Dedifferentiated amniotic fluid mesenchymal stem cell (primary cell): ENCODE measurements around the gene DNAJC21.

ENCODE experiments used
- DNase-seq: peaks from one replicate; pipeline ENCODE4 v3.0.0-alpha.2; 2016; ENCODE audit errors: extremely low spot score

DNAJC21 gene

GRCh38 chr5:34978681-34979080 lies 49.3 kb downstream of the DNAJC21 start:
- DNase-seq: no peak

DNA sequence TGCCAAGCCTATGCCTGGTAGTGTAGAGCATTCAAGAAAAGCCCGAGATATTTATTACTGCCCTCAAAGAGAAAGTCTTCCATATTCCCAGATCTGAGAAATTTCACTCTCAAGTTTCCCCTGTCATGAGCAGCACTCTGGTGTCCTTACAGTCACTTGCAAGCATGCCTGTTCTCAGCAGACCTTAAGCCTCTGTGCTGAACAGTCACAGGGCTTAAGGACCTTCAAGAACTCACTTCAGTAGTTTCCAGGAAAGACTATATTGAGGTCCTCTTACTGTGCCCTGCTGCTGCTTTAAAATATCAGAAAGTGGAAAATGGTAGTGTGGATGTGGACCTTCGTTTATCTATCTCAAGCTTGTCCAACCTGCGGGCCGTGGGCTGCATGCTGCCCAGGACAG lies 53.5 kb downstream of the DNAJC21 start:
- no peak for DNase-seq

GRCh38 chr5:34986965-34987364 lies 57.6 kb downstream of the DNAJC21 start:
- no peak for DNase-seq

DNA sequence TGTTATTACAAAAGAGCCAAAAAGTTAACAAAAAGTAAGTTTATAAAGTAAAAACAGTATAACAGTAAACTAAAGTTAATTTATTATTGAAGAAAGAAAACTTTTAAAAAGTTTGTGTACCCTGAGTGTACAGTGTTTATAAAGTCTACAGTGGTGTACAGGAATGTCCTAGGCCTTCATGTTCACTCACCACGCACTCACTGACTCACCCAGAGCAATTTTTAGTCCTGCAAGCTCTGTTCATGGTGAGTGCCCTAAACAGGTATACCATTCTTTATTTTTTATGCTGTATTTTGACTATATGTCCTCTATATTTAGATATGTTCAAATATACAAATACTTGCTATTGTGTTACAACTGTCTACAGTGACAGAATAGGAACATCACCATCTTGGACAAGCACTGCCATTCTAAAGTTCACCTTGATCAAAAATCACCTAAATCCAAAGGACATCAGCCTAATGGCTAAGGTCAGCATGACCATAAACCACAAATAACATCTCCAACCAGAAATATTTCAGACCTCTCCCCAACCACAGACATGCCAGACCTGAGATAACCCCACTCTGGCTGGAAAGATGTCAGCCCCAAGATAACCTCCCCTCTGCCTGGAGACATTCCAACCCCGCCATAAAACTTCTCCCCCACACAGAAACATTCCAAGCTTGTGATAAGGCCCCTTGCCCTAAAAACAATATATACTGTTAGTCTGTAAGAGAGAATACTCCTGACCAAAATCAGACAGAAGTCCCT lies 62.3 kb downstream of the DNAJC21 start:
- no peak for DNase-seq

DNA sequence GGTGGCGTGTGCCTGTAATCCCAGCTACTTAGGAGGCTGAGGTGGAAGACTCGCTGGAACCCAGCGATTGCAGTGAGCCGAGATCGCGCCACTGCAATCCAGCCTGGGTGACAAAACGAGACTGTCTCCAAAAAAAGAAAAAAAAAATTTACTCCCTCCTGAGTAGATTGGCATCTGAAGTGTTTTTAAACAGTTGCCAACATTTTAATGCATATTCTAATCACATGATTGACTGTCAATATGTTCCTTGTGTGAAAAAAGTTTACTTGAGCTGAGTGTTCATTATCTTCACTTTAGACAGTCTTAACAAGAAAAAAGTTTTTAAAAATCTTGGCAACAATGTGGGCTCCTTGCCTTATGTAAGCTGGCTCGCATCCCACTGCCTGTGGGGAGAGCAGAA lies 64.6 kb downstream of the DNAJC21 start:
- DNase-seq: no peak

DNA sequence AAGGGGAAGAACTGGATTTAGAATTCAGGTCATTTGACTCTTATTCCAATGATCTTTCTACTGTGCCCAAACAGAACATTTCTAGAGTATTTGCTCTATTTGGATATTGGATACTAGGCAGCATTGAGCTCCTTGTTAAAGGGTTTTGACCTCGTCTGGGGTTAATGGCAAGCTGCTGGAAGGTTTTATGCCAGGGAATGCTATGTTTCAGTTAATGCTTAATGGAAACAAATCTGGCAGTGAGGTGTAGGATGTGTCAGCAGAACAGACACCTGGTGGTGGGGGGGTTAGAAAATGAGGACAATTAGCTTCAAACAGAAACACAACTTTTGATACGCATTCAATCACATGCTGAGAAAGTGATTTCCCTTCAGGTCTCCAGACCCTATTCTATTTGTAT lies 66.9 kb downstream of the DNAJC21 start:
- no peak for DNase-seq

DNA sequence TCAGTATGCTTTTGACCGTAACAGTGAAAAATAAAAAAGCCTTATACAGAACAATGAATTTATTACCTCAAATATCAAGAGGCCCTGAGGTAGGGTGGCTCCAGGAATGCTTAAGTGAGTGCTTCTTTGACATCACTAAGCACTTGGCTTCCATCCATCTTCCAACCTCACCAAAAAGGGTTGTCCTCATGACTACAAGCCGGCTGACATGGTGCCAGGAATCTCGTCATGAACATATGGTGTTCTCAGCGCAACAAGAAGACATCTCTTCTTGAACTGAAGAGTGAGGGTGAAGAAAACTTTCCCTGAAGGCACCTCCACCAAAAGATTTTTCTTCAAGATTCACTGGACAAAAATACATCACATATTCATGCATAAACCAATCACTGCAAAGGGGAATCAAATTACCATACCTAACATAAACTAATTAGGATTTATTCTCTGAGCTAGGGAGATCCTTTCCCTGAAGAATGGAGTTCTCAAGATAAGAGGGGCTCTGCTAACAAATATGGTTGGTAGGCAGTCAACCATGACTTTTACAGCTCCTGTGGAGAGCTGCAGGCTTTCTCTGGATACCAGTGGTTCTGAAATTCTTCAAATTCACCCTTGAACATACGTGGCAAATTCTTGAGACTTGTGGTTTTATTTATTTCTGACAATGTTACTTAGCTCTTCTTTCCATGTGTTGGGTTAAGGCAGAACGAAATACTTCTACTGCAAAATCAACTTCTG lies 68.9 kb downstream of the DNAJC21 start:
- no peak for DNase-seq

- DNase-seq: no peak
Observed at GRCh38 chr5:35001842-35002241, 72.5 kb downstream of the DNAJC21 start.

- no peak for DNase-seq
Observed at GRCh38 chr5:35002459-35002858, 73.1 kb downstream of the DNAJC21 start.

- DNase-seq: peak; percentile 26
Observed at GRCh38 chr5:35003018-35003957, 73.9 kb downstream of the DNAJC21 start.

GRCh38 chr5:35004200-35004599 lies 74.8 kb downstream of the DNAJC21 start:
- DNase-seq: no peak

DNA sequence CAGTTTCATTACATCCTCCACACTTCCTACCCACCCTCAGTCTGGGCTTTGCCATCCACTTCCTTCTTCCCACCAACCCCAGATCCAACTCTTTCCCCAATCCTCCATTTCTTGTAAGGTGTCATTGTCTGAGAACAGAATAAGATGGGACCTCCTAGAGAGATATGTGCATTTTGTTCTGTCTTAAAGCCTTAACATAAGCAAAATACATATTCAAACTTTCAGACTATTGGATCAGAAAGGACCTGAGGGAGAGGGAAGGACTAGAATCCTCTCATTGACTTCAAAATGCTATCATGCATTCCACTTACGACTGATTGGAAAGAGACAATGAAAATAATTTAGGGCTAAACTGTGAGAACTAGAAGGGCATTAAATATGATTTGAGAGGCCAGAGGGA lies 75.4 kb downstream of the DNAJC21 start:
- DNase-seq: no peak
